K562 (cell line): Measurements from ENCODE around the gene BHLHE23. TPM values are rescaled to one million over a fixed set of nuclear protein-coding genes. Genes with fewer than 3 reads are reported as not detected.

Experiments used
- ATAC-seq: fragments of 200-7000 bp; cut with Tn5 transposase; 3 replicates; pipeline ENCODE4 v1.9.1; 2020; ENCODE audit warnings: moderate library complexity
- BruUV-seq: library from RNA; stranded (reverse); fragments of 400-500 nt; replicated peaks from 2 replicates; lab custom pipeline; 2021; lab: Mats Ljungman, UMichigan
- CTCF ChIA-PET: fragments of 300-600 bp; formaldehyde crosslinking; extraction: SDS; loops from one replicate; lab custom pipeline; 2021; ENCODE audit warnings: low intra/inter-chr PET ratio; lab: Yijun Ruan, JAX
- POLR2A ChIA-PET: fragments of 300-600, 350-650 bp; sonication (Branson Sonifier 250); formaldehyde crosslinking; extraction: SDS; loops from one replicate; lab custom pipeline; 2021; ENCODE audit warnings: antibody characterized with exemption, inconsistent platforms; lab: Yijun Ruan, JAX
- DNase-seq, 4 experiments: peaks; one replicate each; pipeline versions ENCODE4 v3.0.0 to v3.0.0-alpha.2; 2011 to 2018; ENCODE audit warnings: low spot score in 3 of 4, mixed read lengths in 3 of 4; ENCODE audit errors: extremely low read depth in 1 of 4
- FAIRE-seq: peaks from 2 replicates; lab custom pipeline; 2011; peaks lifted over from hg19 to GRCh38; lab: Jason Lieb, UNC
- H2AFZ ChIP-seq: 2 replicates; pipeline ENCODE4 v1.6.0; 2011; ENCODE audit warnings: low read depth, low read length, control low read depth, inconsistent platforms
- H3K27ac ChIP-seq: fragments of 200-600 bp; 3 replicates; pipeline ENCODE4 v1.8.0; 2011; ENCODE audit warnings: low read depth, mild to moderate bottlenecking, control low read depth, inconsistent platforms, low read length, moderate library complexity, mixed read lengths; ENCODE audit errors: extremely low read depth
- H3K27me3 ChIP-seq, 2 experiments: fragments of 300-600 bp in 1 of 2; 2 replicates in 1 of 2; 3 replicates in 1 of 2; pipeline versions ENCODE4 v1.6.0 to v1.8.0; 2011; ENCODE audit warnings: inconsistent platforms in 2 of 2, low read length in 2 of 2, mild to moderate bottlenecking in 1 of 2, mixed read lengths in 1 of 2, moderate library complexity in 1 of 2; ENCODE audit not compliant: control insufficient read depth in 2 of 2, insufficient read depth in 2 of 2
- H3K36me3 ChIP-seq: fragments of 300-600 bp; 3 replicates; pipeline ENCODE4 v1.8.0; 2011; ENCODE audit warnings: mild to moderate bottlenecking, low read length, inconsistent platforms; ENCODE audit not compliant: control insufficient read depth, insufficient read depth
- H3K4me1 ChIP-seq, 2 experiments: fragments of 200-600 bp in 1 of 2; replicated peaks in 1 of 2; 2 replicates in 1 of 2; 3 replicates in 1 of 2; pipeline versions ENCODE4 v1.5.1 to v1.8.0; 2011; ENCODE audit warnings: inconsistent platforms in 2 of 2, low read length in 2 of 2, mild to moderate bottlenecking in 1 of 2, mixed read lengths in 1 of 2, moderate library complexity in 1 of 2; ENCODE audit not compliant: control insufficient read depth in 2 of 2, insufficient read depth in 2 of 2
- H3K4me2 ChIP-seq: 2 replicates; pipeline ENCODE4 v1.6.1; 2011; ENCODE audit warnings: low read length, control low read depth, inconsistent platforms, mixed read lengths; ENCODE audit not compliant: insufficient read depth
- H3K4me3 ChIP-seq: fragments of 200-600 bp; sonication (generic), shearing (Covaris generic); 2 replicates; pipeline ENCODE4 v1.5.1; 2016; ENCODE audit warnings: control low read depth, inconsistent platforms
- H3K79me2 ChIP-seq: fragments of 200-600 bp; 3 replicates; pipeline ENCODE4 v1.8.0; 2011; ENCODE audit warnings: low read length, inconsistent platforms; ENCODE audit not compliant: control insufficient read depth, insufficient read depth
- H3K9ac ChIP-seq, 2 experiments: 2 replicates each; pipeline versions ENCODE4 v1.6.0 to v1.6.1; 2011; ENCODE audit warnings: low read depth in 2 of 2, low read length in 2 of 2, control low read depth in 1 of 2, inconsistent platforms in 1 of 2, mild to moderate bottlenecking in 1 of 2, mixed read lengths in 1 of 2; ENCODE audit not compliant: insufficient read depth in 1 of 2
- H3K9me1 ChIP-seq: one replicate; pipeline ENCODE4 v1.6.0; 2011; ENCODE audit warnings: inconsistent platforms, mild to moderate bottlenecking, low read length, moderate library complexity; ENCODE audit not compliant: control insufficient read depth, insufficient read depth
- H3K9me3 ChIP-seq: replicated peaks from 2 replicates; pipeline ENCODE4 v1.5.1; 2011; ENCODE audit warnings: low read depth, low read length, inconsistent platforms; ENCODE audit not compliant: control insufficient read depth, insufficient read depth
- H4K20me1 ChIP-seq: replicated peaks from 2 replicates; pipeline ENCODE4 v1.6.1; 2011; ENCODE audit warnings: low read length, inconsistent platforms, mixed read lengths; ENCODE audit not compliant: control insufficient read depth, insufficient read depth
- CBX8 ChIP-seq: fragments of 200-600 bp; sonication (generic); IDR thresholded peaks from 2 replicates; pipeline ENCODE4 v1.6.1; 2012; ENCODE audit warnings: borderline replicate concordance, mixed run types, low read depth, mild to moderate bottlenecking, moderate library complexity, mixed read lengths, low read length, control low read depth, inconsistent platforms; ENCODE audit not compliant: poor library complexity, severe bottlenecking; ENCODE audit errors: extremely low read depth
- EP300 ChIP-seq: IDR thresholded peaks from 2 replicates; pipeline ENCODE4 v1.6.1; 2012; ENCODE audit warnings: low read length, improper control_type of control experiment
- GATA2 ChIP-seq: sonication (generic); formaldehyde crosslinking; IDR thresholded peaks from 2 replicates; pipeline ENCODE4 v1.4.0; 2020; ENCODE audit warnings: mild to moderate bottlenecking, missing genetic modification reagents
- HEY1 ChIP-seq: fragments of 250-450 bp; sonication (Bioruptor Pico); IDR thresholded peaks from 2 replicates; pipeline ENCODE4 v1.5.0; 2020; ENCODE audit warnings: mild to moderate bottlenecking, moderate library complexity, borderline replicate concordance
- HOXB6 ChIP-seq: fragments of 250-450 bp; sonication (Bioruptor Pico); IDR thresholded peaks from 2 replicates; pipeline ENCODE4 v1.5.1; 2022; ENCODE audit warnings: mild to moderate bottlenecking, borderline replicate concordance
- MYNN ChIP-seq, 2 experiments: sonication (generic); formaldehyde crosslinking in 1 of 2; IDR thresholded peaks; 2 replicates each; pipeline versions ENCODE4 v1.5.0 to v1.6.1; 2016 to 2020; ENCODE audit warnings: antibody characterized with exemption in 1 of 2, missing genetic modification reagents in 1 of 2
- NCOA1 ChIP-seq: fragments of 450-650 bp; IDR thresholded peaks from 2 replicates; pipeline ENCODE4 v1.6.1; 2016; ENCODE audit warnings: low read depth
- NRF1 ChIP-seq, 2 experiments: fragments of 450-650 bp; IDR thresholded peaks in 1 of 2; conservative IDR thresholded peaks in 1 of 2; 2 replicates each; pipeline ENCODE4 v1.6.1; 2014; ENCODE audit warnings: mild to moderate bottlenecking in 2 of 2
- POLR2B ChIP-seq: fragments of 450-650 bp; IDR thresholded peaks from 2 replicates; pipeline ENCODE4 v1.6.1; 2018; ENCODE audit warnings: low read depth; ENCODE audit not compliant: partially characterized antibody
- POU5F1 ChIP-seq: fragments of 150-350 bp; IDR thresholded peaks from 2 replicates; pipeline ENCODE4 v1.6.1; 2014; ENCODE audit warnings: borderline replicate concordance, low read length, low read depth, mild to moderate bottlenecking; ENCODE audit not compliant: partially characterized antibody
- SMARCE1 ChIP-seq: fragments of 450-650 bp; IDR thresholded peaks from 2 replicates; pipeline ENCODE4 v1.7.1; 2016; ENCODE audit warnings: mild to moderate bottlenecking
- SRSF1 ChIP-seq: fragments of 200-400 bp; formaldehyde crosslinking; IDR thresholded peaks from 2 replicates; pipeline ENCODE4 v1.6.1; 2017; ENCODE audit warnings: mild to moderate bottlenecking, low read depth, low read length, moderate library complexity
- ZNF121 ChIP-seq: sonication (generic); formaldehyde crosslinking; conservative IDR thresholded peaks from 2 replicates; pipeline ENCODE4 v1.8.0; 2022; ENCODE audit warnings: missing genetic modification reagents
- ZNF395 ChIP-seq: fragments of 200-800 bp; sonication (Bioruptor generic); IDR thresholded peaks from 2 replicates; pipeline ENCODE4 v1.6.1; 2017; ENCODE audit warnings: missing genetic modification characterization, missing compliant biosample characterization
- ZZZ3 ChIP-seq: fragments of 450-650 bp; IDR thresholded peaks from 2 replicates; pipeline ENCODE4 v1.6.1; 2016; ENCODE audit warnings: antibody characterized with exemption, mild to moderate bottlenecking, moderate library complexity
- WGBS: fragments of 100-300 bp; shearing (Covaris generic); methylation state at CpG from one replicate; pipeline ENCODE4 v1.1.6; 2016; ENCODE audit warnings: low coverage, mixed read lengths; ENCODE audit not compliant: insufficient coverage; ENCODE audit errors: missing lambda C conversion rate; 5-methylcytosine and 5-hydroxymethylcytosine counted together
- in situ Hi-C: fragments of 300-500 bp; cut with MboI; formaldehyde crosslinking; loops from 4 replicates; pipeline ENCODE4 v1.15.0; 2018; ENCODE audit warnings: inconsistent platforms, mixed read lengths
- intact Hi-C: fragments of 100-400 bp; cut with micrococcal nuclease; formaldehyde crosslinking; loops from 2 replicates; pipeline ENCODE4 v1.14.2; 2022
- polyA plus RNA-seq, 8 experiments: library from polyadenylated mRNA; depleted of rRNA in 4 of 8; stranded (reverse) in 5 of 8; unstranded in 3 of 8; fragments of >200 nt; fragmentation: Nextera tagmentation in 2 of 8; fragmentation: Illumina TruSeq in 1 of 8; extraction: Ambion mirVana in 2 of 8; extraction: Trizol in 1 of 8; gene quantifications; 2 replicates each; pipeline versions ENCODE4 v1.2.1 to v1.2.3, GENCODE V29; 2011 to 2014; ENCODE audit warnings: inconsistent platforms in 1 of 8, missing spikeins in 1 of 8
- total RNA-seq, 7 experiments: library from RNA; depleted of rRNA in 6 of 7; stranded (reverse); fragments of >200 nt in 6 of 7; fragmentation: Illumina TruSeq in 2 of 7; extraction: Trizol in 2 of 7; gene quantifications; 2 replicates each; pipeline versions ENCODE4 v1.2.1 to v1.2.3, GENCODE V29; 2011 to 2021; ENCODE audit warnings: low replicate concordance in 1 of 7
- TF ChIP-seq, protein P1 (sequence below): fragments of 450-650 bp; IDR thresholded peaks from 2 replicates; pipeline ENCODE4 v1.6.1; 2016; ENCODE audit warnings: mild to moderate bottlenecking

Gene BHLHE23
- total and polyA plus RNA-seq, 9 of the 15 experiments (the other 6 are each of a cell fraction or from before 2014, with no cell fraction given) = not detected

GRCh38 chr20:62969179-62969760, 37.5 kb downstream of the BHLHE23 start:
- Histone ChIP-seq H3K27me3 (peaks cover 41 to 94% of the 10 kb centered on the region in 2 experiments), H2AFZ (no peak overlapping the region), H3K9me3 (no peaks in the 10 kb centered on the region), H3K9me1 (no peaks in the 10 kb centered on the region), H3K4me1 (peaks cover 0 to 42% of the 10 kb centered on the region in 2 experiments; a peak in 3 of 5 replicates), H3K79me2 (no peaks in the 10 kb centered on the region), H3K4me2 (no peak overlapping the region), H3K9ac (no peak overlapping the region), H3K4me3 (no peak overlapping the region), H3K36me3 (no peaks in the 10 kb centered on the region), H3K27ac (no peak overlapping the region), H4K20me1 (peaks cover 3% of the 10 kb centered on the region; the same call in 1 of the 2 replicates)
- POLR2A ChIA-PET = no interaction called here
- intact Hi-C loops (no loop called here), in situ Hi-C loops (no loop called here)
- FAIRE-seq (no peak), DNase-seq (no peak), ATAC-seq (no peak)
- WGBS = 6% methylated on average over 16 of the region's 16 CpGs
- no TSS peak for BruUV-seq
- CTCF ChIA-PET = no interaction called here
- TF ChIP-seq SRSF1 (no peak), HEY1 (CRISPR knock-in tag) (no peak), NRF1 (conservative IDR thresholded peaks at IDR 0.05 in 1 of 2, IDR thresholded peaks at IDR 0.05 in 1 of 2) (no peak), POU5F1 (no peak), SMARCE1 (no peak), MYNN (IDR thresholded peaks at IDR 0.05) (no peak), MYNN (CRISPR knock-in tag; IDR thresholded peaks at IDR 0.05) (no peak), POLR2B (no peak), EP300 (no peak), HOXB6 (CRISPR knock-in tag) (no peak), ZNF395 (CRISPR knock-in tag) (no peak), ZZZ3 (no peak), CBX8 (no peak), ZNF121 (CRISPR knock-in tag) (no peak), NCOA1 (no peak), GATA2 (CRISPR knock-in tag) (no peak)
- TF ChIP-seq, protein P1, sequence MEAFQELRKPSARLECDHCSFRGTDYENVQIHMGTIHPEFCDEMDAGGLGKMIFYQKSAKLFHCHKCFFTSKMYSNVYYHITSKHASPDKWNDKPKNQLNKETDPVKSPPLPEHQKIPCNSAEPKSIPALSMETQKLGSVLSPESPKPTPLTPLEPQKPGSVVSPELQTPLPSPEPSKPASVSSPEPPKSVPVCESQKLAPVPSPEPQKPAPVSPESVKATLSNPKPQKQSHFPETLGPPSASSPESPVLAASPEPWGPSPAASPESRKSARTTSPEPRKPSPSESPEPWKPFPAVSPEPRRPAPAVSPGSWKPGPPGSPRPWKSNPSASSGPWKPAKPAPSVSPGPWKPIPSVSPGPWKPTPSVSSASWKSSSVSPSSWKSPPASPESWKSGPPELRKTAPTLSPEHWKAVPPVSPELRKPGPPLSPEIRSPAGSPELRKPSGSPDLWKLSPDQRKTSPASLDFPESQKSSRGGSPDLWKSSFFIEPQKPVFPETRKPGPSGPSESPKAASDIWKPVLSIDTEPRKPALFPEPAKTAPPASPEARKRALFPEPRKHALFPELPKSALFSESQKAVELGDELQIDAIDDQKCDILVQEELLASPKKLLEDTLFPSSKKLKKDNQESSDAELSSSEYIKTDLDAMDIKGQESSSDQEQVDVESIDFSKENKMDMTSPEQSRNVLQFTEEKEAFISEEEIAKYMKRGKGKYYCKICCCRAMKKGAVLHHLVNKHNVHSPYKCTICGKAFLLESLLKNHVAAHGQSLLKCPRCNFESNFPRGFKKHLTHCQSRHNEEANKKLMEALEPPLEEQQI = no peak
